SK-MEL-5 (cell line): Measurements from ENCODE around the gene ABCC4. TPM values are rescaled to one million over a fixed set of nuclear protein-coding genes. Genes with fewer than 3 reads are reported as not detected.

Experiments used
- DNase-seq: peaks from one replicate; pipeline ENCODE4 v3.0.0-alpha.2; 2016; ENCODE audit warnings: low read depth, low spot score
- in situ Hi-C: cut with HindIII; loops from 2 replicates; pipeline ENCODE4 v1.10.0; 2016; ENCODE audit warnings: low sequenced_read_pairs, high pct_unique_total_duplicates, low pct_unique_long_range_greater_than_20kb
- total RNA-seq: library from RNA; depleted of rRNA; stranded (reverse); fragments of >200 nt; shearing (Covaris generic); gene quantifications from 2 replicates; pipeline ENCODE4 v1.2.3, GENCODE V29; 2014

Gene ABCC4
- total RNA-seq, 1 experiment from 2014 or later, result 95.1 TPM

DNA sequence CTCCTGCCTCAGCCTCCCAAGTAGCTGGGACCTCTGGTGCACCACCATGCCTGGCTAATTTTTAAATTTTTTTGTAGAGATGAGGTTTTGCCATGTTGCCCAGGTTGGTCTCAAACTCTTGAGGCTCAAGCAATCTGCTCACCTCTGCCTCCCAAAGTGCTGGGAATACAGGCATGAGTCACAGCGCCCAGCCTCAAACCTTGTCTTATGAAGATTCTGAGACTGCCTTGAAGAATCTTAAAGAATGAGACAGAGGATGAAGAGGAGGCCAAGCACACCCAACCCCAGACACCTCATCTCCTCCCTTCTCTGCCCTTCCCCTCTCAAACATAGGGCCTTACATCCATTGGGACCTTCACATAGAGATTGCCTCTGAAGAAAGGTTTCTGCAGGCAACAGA lies 179.7 kb downstream of the ABCC4 start:
- in situ Hi-C loops, result no loop called here
- no peak for DNase-seq

DNA sequence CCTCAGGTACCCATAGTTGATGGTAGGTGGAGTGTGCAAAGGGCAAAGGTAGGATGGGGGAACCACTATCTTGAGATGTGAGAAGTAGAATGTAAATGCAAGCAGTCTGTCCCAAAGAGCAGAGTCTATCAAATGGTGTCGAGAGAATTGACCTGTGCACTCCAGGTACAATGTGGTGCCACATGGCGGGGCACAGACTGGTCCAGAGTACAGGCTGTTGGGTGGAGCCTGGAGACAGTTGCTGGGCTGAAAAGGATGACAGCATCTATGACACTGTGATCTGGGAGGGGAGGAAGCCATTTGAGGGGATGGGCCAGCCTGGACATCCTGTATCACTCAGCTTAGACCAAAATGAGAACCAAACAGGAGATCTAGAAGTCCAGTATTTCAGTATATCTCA lies 180.6 kb downstream of the ABCC4 start:
- DNase-seq, result no peak
- in situ Hi-C loops, result no loop called here

DNA sequence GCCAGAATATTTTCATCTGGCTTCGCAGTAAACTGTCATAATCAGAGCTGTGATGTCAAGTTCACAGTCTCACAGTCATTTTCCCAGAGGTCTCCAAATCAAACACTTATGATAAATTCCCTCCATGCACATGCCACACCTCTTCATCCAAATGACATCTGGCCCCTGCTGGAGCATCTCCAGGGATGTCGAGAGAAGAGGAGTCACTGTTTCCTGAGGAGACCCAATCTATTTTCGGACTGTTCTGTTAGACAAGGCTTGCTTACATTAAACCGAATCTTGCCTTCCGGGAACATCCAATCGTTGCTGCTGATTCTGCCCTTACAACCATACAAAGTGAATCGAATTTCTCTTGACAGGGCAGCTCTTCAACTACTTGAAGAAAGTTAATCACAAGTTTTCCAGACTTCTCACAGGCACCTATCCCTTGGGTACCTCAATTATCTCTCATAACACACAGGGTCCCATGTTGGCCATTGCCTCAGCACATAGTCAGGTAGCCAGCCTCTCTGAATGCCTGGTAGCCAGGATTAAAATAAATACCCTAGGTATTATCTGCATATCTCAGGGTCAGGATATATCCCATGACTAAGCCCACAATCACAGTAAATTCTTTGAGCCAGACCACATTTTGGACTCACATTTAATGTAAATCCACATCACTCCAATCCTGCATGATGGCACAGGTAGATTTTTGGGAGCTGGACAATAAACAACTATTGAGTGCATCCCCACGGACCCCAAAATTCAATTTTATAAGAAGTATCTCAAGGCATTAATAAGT lies 182.5 kb downstream of the ABCC4 start:
- in situ Hi-C loops, result no loop called here

DNA sequence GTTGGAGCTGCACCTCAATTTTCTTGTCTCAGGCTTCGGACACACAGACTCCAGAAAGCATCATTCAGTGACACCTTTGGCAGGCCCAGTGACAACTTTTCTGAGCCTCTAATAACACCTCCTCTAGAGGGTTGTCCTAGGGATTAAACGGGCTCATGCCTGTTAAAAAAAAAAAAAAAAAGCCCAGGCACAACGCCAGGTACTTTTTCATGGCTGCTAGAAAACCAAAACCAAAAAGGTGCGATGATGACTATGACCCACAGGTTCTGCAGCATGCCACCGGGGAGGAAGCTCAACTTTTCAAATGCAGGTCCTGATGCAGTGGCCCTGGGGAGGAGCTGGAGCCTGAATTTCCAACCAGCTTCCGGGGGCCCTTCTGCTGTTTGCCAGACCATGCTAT lies 184.2 kb downstream of the ABCC4 start:
- no peak for DNase-seq
- in situ Hi-C loops, result no loop called here

More for the DNA sequence above, 182.5 kb downstream of the ABCC4 start:
- DNase-seq, result no peak

DNA sequence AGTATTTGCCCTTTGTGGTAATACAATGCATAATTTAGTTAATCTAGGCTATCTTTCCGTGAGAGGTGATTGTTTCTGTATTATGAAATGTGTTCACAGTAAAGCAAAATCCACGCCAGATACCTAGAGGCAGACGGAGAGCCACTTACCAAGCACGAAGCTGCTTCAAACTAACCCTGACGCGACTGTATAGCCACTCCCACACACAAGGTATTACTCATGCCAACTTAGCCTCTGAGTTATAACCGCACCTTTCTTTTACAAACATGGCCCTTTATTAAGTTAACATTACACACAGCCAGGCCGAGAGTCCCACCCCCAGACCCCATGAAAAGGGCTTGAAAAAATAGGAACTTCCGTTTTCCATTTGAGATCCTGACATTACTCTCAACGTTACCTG lies 185.7 kb downstream of the ABCC4 start:
- in situ Hi-C loops, result no loop called here
- DNase-seq, result no peak

DNA sequence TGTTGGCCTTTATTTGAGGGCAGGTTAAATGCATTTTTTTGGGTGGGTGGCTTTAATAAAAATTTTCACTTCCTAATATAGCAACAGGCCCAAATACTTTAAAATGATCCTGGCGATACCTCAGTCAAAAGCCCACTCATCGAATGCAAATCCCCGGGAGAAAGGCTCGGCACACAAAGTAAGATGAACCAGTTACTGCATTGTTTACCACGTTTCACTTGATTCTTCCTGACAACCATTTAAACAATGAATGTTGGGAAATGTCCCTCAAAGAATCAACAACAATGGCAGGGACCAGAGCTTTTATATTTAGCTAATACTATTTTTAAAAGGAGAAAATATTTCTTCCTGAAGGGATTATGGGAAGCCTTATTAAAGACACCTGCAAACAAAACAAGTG lies 187.7 kb downstream of the ABCC4 start:
- DNase-seq, result no peak
- in situ Hi-C loops, result no loop called here

DNA sequence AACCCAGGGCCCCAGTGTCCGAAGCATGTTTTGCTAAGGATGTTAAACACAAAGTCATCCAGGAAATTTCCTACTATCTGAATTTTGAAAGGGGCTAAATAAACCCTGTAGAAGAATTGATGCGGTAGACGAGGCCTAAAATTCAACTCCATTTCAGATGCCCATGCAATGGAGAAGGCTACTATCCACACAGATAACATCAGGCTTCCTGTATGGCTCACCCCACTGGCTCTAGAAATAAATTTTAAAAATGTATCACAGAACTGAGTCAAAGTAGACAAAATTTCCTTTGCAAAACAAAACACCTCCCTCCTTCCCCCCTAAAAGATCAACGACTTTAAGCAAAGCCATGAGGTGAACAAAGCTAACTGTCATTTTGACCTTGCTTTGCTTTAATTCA lies 188.4 kb downstream of the ABCC4 start:
- in situ Hi-C loops, result no loop called here
- no peak for DNase-seq

DNA sequence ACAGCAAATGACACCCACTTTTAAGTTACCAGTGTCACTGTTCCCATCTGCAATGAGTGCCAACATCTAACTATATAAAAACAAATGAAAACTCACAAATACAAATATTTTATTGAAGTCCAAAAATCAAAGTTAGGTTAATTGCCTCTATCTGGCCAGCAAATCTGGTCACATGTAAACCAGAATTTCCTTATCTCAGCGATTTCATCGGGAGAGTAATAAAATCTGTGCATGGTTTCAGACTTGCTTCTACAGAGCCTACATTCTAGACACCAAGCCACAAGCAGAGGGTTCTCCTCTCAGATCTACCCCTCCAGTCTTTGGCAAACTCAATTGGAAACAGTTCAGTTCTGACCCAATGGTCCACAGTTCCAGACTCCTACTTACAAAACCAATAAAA lies 189.6 kb downstream of the ABCC4 start:
- in situ Hi-C loops, result no loop called here
- no peak for DNase-seq

DNA sequence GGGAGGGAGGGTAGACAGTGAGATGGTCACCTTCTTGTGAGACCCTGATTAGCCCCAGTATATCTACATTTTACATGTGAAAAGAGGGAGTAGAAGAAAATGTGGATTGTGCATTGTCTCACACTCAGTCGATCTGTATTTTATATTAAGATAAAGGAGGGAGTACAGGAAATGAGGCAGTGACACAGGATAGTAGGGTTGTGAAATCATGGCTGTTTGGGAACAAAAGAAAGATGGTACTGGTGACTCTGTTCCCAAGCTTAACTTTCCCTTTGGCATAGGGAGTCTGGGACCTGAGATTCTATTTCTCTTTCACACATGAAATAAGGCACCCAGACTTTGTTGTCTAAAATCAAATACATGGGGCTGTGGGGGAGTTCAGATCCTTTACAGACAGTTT lies 194.7 kb downstream of the ABCC4 start:
- in situ Hi-C loops, result no loop called here
- no peak for DNase-seq

DNA sequence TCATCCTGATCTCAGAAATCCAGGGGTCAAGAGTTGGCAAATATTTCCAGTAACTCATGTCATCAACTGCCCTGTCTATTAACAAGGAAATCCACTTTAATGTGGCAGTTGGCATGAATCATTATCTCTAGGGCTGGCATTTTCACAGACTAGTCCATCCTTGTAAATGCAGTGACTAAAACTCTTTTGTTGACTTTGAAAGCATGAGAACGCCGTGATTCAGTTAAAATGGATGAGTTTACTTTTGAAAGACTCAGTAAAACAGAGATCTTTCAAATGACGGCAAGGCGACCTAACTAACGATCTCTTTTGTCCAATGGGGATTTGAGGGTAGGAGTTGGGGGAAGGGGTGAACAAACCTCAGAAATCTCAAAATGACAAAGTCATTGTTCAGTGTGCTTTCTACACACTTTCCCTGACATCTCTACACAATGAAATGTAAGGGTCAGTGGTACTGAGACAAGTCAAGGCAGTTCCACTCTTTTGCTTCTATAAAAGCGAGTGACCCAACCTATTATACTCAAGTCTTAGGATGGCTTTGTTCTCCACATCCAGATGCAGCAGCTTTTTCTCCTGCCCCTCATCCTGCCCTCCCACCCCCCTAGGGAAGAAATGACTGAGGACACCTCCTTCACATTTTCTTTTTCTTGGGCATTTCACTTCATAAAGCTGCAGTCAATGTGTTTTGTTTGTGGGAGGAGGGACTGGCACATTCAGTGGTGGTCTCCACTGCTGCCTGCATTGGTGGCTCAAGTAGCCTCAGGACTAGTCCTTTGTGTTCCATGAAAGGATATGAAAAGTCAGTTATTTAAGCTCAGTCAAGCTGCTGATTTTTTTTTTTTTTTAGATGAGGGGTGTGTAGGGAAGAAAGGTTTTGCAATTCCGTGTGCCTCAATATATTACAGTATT lies 200.5 kb downstream of the ABCC4 start:
- DNase-seq, result no peak
- in situ Hi-C loops, result no loop called here

DNA sequence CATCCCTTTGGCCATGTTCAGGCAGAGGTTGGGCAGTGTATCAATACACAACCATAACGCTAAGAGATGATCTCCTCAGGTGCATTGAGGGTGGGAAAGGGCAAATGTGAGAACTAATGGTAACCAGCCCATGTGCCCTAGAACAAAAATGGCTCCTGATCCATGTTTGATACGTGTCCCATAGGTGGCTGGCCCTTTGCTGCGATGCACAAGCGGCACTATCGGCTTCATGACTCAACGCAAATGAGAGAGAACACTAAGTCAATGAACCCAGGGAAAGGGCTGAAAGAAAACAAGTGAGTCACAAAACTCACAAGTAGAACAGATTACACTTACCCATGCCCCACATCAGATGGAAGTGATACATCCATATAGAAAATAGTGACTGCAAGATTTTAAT lies 201.7 kb downstream of the ABCC4 start:
- DNase-seq, result no peak
- in situ Hi-C loops, result no loop called here

DNA sequence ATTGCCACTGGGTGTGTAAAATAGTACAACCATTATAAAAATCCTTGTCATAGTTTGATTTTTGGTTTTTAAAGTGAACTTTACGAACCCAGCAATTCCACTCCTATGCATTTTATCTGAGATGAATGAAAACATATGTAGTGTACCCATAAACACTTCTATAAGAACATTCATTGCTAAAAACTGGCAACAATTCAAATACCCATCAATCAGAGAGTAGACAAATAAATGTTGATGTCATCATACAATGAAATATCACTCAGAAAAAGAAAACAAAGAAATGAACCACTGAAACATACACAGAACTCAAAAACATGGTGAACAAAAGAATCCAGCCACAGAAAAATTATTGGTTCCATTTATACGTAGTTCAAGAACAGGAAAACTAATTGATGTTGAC lies 202.3 kb downstream of the ABCC4 start:
- in situ Hi-C loops, result no loop called here
- DNase-seq, result no peak

DNA sequence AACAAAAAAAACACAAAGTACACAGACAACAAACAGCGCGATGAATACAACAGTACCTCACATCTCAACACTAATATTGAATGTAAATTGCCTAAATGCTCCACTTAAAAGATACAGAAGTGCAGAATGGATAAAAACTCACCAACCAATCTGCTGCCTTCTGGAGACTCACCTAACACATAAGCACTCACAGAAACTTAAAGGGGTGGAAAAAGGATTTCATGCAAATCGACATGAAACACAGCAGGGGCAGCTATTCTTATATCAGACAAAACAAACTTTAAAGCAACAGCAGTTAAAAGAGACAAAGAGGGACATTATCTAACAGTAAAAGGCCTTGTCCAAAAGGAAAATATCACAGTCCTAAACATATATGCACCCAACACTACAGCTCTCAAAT lies 209.5 kb downstream of the ABCC4 start:
- no peak for DNase-seq
- in situ Hi-C loops, result no loop called here

DNA sequence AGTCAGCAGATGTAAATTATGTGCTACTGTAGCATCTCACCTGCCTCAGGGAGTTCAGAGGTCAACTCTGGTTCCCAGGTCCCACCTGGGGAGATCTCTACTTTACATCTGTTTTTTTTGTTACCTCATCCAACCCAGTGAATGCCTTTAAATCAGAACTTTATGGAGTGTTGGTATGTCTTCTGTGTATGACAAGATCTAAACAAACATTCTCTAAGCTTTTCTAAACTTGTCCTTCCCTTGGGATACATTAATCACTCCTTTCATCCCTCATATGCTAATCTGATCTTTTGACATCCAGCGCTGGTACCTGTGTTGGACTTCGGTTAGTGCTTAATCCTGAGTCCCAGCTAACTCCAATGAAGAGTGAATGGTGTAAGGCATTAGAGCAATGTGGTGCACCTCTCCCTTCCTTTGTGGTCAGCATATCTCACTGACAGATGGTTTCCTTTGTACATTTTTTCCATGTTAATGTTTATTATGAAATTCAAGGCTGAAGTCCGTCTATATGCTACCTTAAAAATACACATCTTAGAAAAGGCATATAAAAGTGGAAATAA lies 213.4 kb downstream of the ABCC4 start:
- no peak for DNase-seq
- in situ Hi-C loops, result no loop called here

DNA sequence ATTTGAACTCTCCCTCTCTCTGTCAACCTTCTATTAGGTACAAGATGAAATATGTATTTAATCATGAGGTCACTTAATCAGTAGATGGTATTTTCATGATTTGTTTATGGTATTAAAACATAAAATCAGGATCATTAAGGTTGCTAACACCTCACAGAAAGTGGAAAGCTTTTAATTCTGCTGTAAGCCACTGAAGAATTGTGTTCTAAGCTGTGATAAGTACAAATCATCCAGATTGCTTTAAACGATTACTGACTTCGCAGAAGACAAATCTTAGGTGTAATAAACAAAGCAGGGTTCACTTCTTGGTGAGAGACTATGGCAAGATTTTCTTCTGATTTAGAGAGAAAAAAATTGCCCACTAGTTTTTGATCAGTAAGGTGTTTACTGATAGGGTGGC lies 214.5 kb downstream of the ABCC4 start:
- in situ Hi-C loops, result no loop called here
- DNase-seq, result no peak

DNA sequence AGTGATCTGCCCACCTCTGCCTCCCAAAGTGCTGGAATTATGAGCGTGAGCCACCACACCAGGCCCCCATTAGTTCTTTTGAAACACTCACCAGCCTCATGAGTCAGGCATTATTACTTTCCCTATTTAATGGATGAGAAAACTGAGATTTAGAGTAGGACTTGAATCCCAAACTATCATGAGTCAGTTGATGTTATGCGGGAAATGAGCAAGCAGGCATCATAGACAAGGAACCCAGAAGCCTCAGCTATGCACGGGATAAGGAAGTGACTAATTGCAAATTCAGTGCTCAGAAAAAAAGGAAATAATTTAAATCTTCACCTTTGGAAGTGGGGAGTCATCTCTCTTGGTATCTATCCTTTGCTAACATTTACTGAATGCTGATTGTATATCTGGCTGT lies 217.5 kb downstream of the ABCC4 start:
- in situ Hi-C loops, result no loop called here
- no peak for DNase-seq

DNA sequence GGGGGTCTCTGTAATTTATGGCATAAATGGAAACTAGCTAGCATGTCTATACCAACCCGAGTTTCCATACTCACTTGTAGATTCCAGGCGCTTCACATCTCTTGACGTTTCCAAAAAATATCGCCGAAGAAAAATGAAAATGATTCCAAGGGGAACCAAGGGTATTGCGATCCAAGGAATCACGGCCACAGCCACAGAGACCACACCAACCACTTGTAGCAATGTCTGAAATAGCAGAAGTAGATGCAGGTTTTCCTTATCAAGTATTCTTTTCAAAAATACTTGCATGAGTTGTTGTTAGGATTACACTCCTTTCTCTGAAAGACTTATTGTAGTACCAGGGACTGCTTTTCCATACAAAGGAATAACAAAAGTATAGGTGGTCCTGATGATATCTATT lies 218.2 kb downstream of the ABCC4 start:
- DNase-seq, result no peak
- in situ Hi-C loops, result no loop called here

DNA sequence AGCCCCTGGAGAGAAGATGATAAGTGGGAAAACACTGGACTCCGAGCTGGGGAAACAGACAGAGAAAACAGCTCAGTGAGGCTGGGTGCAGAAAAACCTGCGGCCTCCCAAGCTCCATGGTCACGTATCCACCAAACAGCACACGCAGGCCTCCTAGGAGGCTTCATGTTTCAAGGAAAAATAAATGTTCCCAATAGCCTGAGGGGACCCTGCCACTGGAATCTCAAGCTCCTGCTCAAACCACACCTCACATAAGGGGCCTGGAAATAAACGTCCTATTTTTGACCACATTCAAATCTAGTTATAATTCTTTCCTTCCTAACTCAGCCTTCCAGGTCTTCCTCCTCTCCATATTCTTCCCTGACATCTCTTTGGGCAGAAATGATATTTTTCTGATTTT lies 225.7 kb downstream of the ABCC4 start:
- in situ Hi-C loops, result no loop called here

DNA sequence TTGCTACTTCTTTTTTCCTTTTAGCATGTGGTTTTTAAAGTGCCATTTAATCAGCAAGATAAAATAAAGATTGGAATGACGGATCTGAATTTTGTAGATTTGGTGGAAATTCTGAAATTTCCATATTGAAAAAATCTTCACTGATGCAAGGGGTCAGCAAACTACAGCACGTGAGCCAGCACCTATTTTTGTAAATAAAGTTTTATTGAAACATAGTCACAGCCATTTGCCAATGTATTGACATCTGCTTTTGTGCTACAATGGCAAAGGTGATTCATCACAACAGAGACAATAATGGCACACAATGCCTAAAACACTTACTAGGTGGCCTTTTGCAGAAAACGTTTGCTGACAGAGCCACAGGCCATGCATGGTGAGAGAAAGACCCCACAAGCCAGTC lies 226.4 kb downstream of the ABCC4 start:
- DNase-seq, result no peak
- in situ Hi-C loops, result no loop called here

More for the DNA sequence above, 225.7 kb downstream of the ABCC4 start:
- DNase-seq, result no peak
